HTR-8/SVneo (cell line): Measurements from ENCODE around the gene VENTX.

ENCODE experiments used
- DNase-seq: peaks from one replicate; pipeline ENCODE4 v3.0.0; 2011; ENCODE audit warnings: low spot score, mixed read lengths; ENCODE audit not compliant: insufficient read length
- FAIRE-seq: peaks from 2 replicates; lab custom pipeline; 2011; peaks lifted over from hg19 to GRCh38; lab: Jason Lieb, UNC

Gene VENTX

DNA sequence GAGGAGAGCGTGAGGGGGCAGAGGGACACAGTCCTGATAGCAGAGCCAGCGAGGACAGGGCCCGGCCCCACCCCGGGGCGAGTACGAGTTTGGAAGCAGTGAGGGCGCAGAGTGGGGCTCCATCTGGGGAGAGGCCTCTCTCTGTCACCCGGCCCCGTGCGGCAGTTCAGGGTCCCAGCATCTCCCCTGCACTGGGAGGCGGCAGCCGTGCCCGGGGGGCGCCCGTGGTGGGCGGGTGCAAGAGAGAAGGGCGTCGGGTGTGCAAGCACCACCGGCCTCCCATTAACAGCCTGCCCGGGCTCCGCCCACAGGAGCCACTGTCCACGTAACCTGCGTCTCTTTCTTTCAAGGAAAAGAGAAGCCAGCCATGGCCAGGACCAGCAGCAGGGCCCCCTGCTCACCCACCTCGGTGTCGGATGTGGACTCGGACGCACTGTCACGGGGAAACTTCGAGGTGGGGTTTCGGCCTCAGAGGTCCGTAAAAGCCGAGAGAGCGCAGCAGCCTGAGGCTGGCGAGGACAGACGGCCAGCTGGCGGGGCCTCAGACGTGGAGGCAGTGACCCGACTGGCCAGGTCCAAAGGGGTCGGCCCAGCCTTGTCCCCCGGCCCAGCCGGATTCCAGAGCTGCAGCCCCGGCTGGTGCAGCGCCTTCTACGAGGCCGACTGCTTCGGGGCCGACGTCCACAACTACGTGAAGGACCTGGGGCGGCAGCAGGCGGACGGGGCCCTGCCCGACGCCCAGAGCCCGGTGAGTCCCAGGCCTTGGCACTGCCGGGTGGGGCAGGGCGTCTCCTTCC is 36.3 kb upstream of the VENTX start:
- FAIRE-seq (no peak), DNase-seq (no peak)

DNA sequence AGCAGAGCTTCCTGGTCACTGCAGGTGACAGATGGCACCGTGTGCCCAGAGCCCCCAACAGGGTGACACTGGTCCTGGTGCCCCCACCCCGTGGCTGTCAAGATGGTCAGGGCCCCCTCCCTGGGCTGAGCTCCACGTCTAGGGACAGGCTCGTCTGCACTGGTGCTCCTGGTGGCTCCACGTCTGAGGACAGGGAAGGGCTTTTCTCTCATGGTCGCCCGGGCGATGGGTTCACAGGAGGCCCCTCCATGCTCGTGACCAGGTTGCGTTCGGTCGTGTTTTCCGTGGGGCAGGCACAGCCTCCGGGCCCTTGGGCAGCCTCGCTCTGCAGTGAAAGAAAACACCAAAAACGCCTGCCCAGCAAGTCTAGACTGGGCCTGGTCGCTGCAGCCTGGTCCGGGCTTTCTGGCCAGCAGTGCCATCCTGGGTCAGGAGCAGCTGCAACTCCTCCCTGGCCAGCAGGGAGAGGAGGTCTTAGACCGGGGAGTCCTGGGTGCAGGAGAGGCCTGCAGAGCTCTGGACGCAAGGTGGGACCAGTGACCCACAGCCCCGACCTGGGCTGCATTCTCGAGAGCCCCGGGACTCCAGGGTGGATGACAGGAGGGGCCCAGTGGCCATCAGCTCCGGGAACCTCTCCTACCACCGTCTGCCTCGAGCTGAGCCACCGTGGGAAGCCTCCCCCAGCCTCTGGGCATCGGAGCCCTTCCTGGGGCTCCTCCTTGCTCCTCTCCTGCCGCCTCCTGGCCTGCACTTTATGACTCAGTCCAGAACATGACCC is 35.5 kb upstream of the VENTX start:
- no peak for DNase-seq

DNA sequence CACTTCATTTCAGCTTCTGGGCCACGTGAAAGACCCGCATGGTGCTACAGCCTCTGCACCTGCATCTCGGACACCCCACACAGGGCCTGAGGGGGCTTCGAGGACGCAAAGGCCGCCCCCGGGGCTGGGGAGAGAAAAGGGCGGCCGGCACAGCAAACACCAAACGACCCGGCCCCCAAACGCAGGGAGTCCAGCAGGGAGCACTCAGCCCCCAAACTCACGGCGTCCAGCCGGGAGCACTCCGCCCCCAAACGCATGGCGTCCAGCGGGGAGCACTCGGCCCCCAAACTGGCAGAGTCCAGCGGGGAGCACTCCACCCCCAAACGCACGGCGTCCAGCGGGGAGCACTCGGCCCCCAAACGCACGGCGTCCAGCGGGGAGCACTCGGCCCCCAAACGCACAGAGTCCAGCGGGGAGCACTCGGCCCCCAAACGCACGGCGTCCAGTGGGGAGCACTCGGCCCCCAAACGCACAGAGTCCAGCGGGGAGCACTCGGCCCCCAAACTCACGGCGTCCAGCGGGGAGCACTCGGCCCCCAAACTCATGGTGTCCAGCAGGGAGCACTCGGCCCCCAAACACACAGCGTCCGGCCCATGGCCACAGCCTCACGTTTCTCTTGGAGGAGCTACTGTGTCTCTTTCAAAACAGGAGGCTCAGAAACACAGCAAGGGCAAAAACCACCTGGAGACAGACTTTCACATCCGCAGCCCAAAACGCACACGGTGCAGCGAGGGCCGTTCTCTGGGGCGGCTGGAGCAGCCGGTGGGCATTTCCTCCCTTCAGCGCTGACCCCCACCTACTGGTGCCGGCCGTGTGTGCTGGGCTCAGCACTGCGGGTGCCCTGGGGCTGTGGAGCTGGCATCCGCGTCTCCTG is 34.6 kb upstream of the VENTX start:
- DNase-seq (no peak), FAIRE-seq (no peak)

More for the DNA sequence above, 35.5 kb upstream of the VENTX start:
- FAIRE-seq = no peak

DNA sequence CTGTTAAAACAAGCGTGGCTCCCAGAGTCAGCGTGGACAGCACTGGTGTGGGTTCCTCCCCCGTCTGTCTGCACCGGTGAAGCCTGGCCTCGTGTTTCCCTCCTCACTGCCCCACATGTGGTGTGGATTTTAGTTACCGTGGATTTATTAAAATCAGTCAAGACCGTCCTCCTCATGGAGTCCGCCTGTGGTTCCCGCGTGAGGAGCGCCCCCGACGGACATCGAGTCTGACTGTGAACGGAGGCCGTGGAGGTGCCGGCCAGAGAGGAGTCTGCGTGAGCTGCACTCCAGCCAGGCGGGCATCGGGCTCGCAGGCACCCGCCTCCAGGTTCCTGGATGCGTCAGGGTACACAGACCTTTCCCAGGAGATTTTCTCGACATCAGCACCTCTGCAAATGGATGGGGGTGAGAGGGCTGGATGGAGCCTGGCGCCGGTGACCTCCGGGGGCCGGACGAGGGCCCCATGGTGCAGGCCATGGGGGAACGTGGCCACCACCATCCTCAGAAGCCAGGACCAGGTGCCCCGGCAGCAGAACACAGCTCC is 33.9 kb upstream of the VENTX start:
- no peak for FAIRE-seq
- DNase-seq = no peak

DNA sequence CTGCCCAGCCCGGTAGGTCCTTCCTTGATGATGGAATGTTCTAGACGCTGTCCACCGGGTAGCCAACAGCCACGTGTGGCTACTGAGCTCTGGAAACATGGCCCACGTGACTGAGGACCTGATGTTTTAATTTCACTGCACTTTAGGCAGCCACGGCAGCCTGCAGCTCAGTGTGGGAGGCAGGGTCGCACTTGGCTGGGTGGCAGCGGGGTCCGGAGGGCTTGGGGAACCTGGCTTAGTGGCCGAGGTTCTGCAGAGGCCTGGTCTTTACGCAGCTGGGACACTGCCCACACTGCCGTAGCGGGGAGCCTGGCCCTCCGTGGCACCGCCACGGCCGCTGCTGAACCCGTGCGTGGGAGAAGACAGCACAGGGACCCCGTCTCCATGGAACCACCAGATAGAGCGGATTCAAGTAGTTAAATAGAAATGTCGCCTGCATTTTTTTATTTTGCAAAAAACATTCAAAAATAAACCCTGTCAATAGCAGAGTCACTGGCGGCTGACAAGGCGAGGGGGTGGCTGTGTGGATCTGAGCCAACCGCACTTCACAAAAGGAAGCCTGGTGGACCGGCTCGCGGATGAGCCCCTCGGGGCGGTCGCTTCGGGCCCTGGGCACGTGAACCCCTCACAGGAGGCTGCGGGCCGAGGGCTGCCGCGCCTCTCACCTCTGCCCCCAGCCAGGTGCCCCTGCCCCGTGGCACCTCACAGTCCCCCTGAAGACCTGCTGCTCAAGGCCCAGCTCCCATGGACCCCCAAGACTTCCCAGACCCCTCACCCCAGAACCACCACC is 33.2 kb upstream of the VENTX start:
- DNase-seq (no peak), FAIRE-seq (no peak)

DNA sequence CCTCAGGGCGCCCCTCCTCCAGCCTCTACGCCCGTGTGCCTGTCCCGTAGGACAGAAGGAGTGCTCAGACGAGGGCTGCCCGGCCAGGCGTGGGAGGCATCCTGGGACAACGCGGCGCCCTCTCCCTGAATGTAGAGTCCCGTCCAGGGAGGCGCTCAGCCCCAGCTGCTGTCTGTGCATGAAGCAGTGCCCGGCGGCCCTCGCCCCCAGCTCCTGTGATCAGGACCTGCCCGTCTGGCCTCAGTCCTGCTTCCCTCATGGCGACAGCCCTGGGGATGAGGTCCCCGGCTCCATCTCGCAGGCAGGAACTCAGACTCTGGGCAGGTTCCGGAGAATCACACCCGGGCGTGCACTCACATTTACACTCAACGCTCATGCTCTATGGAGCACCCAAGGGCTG is 32.5 kb upstream of the VENTX start:
- no peak for DNase-seq
- no peak for FAIRE-seq

DNA sequence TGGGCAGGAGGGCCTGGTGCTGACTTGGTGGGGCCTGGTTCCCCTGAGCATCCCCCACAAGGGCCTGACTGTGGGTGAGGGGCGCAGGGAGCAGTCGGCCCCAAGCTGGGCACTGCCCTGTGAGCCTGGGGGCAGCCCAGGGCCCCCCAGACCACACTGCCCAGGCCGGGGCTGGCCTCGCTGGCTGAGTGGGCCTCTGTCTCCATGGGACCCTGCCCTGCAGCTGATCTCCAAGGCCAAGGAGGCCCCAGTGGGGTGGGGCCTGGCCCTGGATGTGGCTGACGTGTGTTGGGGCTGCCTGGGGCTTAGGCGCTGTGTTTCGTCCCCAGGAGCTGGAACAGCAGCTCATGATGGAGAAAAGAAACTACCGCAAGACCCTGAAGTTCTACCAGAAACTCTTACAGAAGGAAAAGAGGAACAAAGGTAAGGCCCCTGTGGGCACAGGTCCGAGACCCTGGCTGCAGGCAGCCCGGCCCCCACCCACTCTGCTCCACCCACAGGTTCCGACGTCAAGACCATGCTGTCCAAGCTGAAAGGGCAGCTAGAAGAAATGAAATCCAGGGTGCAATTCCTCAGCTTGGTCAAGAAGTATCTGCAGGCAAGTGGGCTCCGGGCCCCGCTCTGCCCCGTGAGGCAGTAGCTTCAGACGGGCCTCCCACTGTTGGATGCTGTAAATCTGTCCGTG is 31.2 kb upstream of the VENTX start:
- FAIRE-seq (no peak), DNase-seq (no peak)

DNA sequence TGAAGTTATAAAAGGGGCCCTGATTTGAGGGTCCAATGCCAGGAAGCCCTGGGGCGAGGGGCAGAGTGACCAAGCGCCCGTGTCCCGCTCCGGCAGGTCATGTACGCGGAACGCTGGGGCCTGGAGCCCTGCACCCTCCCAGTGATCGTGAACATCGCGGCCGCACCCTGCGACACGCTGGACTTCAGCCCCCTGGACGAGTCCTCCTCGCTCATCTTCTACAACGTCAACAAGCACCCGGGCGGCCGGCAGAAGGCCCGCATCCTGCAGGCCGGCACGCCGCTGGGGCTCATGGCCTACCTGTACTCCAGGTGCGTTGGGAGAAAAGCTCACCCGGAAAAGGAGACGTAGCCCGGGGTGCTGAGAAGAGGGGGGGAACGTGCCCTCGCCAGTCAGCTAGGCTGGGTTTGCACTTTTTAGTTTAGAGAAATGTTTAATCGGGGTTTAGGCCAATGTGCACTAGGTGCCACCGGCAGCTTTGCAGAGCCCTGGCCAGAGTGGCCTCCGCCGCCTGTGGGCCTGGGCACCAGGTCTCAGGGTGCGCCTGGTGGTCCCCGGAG is 30.5 kb upstream of the VENTX start:
- DNase-seq (no peak), FAIRE-seq (no peak)

DNA sequence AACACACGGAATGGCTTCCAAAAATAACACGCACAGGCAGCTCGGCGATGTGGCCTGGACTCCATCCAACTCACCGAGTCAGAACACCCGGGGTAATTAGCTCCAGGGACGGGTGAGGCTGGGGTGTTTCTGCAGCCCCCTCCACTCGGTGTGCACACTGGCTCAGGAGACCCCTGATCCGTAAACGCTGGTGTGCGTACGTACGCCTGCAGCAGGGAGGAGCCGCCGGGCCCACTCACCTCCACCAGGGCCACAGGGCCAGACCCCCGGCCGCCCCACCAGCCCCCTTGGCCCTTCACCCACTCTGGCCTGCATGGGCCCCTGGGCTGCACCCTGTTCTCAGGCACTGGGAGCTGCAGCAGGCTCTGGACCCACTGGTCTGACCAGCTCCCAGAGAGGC is 30.0 kb upstream of the VENTX start:
- DNase-seq (no peak), FAIRE-seq (no peak)

DNA sequence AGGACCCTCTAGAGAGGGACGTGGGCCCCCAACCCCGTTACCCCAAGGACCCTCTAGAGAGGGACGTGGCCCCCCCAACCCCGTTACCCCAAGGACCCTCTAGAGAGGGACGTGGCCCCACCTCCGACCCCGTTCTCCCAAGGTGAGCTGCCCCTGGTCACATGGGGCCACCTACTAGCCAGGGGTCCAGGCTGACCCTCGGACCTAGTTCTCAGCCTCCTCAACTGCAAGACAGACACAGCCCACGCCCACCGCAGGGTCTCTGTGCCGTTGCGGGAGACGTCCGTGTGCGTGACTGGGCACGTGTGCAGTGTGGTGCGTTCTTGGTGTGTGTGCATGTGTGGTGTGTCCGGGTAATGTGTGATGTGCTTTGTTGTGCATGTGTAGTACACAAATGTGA is 29.2 kb upstream of the VENTX start:
- FAIRE-seq (no peak), DNase-seq (no peak)

DNA sequence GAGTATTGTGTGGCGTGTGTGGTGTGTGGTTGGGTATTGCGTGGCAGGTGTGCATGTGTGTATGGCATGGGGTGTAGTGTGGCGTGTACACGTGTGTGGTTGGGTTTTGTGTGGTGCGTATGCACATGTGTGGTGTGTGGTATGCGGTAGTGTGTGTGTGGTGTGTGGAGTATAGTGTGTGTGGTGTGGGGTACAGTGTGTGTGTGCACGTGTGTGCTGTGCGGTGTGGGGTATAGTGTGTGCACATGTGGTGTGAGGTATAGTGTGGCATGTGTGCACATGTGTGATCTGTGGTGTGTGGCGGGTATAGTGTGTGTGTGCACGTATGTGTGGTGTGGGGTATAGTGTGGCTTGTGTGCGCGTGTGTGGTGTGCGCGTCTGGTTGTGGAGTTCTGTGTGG is 28.5 kb upstream of the VENTX start:
- DNase-seq (no peak), FAIRE-seq (peak; percentile 36)

DNA sequence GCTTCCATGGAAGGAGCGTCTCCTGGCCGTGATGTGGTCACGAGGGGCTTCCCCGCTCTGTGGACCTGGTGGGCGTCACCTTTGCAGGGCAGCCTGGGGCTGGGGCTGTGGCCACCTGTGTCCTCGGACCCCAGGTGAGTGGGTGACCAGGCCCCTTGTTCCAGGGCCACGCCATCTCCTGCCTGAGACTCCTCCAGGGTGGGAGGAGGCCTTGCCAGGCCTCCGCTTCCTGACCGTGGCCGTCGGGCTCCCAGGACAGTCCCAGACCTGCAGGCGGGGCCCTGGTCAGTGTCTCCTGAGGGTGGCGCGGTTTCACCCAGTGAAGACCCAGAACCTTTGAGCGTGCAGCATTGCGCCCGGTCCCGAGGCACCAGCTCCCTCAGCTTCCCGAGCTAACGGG is 28.0 kb upstream of the VENTX start:
- DNase-seq (no peak), FAIRE-seq (no peak)

DNA sequence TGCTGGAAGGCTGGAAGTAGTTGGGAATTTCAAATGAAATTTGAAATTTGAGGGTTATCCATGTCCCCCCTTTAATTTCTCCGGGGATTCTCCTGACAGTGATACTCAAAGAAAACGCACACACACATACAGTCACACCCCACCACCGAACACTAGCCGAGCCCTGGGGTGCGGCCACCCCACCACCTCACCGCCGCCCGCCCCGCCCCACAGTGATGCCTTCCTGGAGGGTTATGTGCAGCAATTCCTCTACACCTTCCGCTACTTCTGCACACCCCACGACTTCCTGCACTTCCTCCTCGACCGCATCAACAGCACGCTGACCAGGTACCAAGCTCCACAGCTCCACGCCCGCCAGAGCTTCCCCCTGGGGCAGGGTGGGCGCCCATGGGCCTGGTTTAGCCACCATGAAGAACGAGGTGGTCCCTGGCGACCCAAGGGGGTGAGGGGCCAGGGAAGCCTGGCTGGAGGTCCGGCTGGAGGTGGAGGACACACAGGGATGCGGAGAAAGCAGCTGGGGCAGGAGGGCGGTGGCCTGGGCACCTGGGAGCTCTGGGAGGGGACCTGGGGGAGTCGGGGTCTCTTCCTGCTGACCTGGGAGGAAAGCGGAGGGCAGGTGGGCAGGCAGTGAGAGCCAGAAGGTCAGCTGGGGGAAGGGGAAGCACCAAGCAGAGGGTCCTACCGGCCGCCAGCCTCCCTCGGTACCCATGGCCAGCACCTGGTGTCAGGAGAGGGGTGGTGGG is 27.1 kb upstream of the VENTX start:
- FAIRE-seq (no peak), DNase-seq (no peak)

DNA sequence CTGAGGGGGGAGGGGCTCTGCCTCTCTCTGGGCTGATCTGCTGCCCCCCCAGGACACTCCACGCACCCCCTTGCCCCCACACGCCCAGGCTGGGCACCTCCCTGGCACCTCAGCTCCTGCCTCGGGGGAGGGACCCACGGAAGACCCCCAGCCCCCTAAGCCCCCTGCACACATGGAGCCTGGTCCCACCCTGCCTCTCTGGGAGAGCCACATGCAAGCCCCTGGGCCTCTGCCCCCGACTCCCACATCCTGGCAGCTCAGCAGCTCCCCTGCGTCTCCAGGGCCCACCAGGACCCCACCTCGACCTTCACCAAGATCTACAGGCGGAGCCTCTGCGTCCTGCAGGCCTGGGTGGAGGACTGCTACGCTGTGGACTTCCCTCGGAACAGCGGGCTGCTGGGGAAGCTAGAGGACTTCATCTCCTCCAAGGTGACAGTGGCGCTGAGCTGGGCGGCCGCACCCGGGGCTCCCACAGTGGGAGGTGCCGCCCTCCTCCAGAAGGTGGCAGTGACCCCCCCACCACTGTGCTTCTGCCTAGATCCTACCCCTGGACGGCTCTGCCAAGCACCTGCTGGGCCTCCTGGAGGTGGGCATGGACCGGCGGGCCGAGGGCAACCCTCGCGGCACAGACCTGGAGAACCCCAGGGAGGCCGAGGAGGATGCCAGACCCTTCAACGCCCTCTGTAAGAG is 26.4 kb upstream of the VENTX start:
- DNase-seq (no peak), FAIRE-seq (no peak)

DNA sequence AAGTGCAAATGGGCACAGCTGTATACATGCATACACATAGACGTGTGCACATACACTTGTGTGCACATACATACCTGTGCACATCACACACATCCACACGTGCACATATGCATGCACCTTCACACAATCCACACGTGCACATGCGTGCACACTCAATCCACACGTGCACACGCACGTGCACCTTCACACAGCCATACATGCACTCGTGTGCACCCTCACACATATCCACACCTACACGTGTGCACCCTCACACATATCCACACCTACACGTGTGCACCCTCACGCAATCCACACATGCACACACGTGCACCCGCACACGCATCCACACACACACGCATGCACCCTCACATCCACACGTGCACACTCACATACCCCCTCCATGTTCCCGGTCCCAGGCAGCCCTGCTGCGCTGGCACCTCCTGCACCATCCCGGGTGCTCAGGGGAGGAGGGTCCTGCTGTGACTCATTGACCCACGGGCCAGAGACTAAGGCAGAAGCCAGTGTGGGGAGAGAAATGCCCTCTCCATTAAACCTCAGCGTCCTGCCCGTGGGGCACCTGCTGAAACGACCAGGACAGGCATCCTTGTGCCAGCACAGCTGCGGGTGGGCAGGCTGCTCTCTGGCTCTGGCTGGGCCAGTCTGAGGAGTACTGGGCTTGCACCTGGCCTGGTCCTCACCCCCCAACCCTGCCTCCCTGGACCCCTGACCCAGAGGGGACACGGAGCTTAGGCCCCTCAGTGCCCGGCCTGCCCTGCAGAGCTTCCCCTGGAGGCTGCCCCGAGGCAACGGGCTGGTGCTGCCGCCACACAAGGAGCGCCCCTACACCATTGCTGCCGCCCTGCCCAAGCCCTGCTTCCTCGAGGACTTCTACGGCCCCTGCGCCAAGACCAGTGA is 25.4 kb upstream of the VENTX start:
- FAIRE-seq (peak; percentile 57), DNase-seq (no peak)

DNA sequence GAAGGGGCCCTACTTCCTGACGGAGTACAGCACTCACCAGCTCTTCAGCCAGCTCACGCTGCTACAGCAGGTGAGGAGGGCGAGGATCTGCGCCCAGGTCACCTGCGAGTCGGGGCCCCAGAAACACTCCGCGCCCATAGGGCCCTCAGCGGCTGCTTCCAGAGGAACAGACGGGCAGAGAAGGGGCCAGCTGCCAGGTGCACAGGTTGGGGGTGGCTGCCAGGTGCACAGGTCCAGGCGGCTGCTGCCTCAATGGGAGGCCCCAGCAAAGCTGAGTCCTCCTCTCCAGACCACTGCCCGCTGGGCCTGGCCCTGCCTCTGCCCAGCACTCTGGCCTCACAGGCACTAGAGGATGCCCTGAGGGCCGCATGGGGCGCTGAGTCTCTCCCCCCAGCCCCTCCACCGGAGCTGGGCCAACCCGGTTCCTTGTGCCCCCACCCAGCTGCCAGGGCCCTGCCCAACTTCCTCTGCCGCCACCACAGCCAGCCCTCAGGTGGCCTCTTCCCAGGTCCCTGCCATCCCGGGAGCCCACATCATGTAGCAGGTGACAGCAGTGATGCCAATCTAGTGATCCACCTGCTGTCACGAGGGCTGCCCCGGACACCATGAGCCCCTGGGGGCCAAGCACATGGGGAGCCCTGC is 24.7 kb upstream of the VENTX start:
- no peak for DNase-seq

More for the DNA sequence above, 24.7 kb upstream of the VENTX start:
- FAIRE-seq = no peak
